CD4-positive, CD25-positive, alpha-beta regulatory T cell (primary cell): Measurements from ENCODE around the gene GTPBP2. TPM values are rescaled to one million over a fixed set of nuclear protein-coding genes. Genes with fewer than 3 reads are reported as not detected.

Experiments used
- ATAC-seq, 2 donors: fragments of 150-1000 bp; cut with Tn5 transposase; one replicate each; pipeline ENCODE4 v1.10.0; 2021; ENCODE audit warnings: low read depth in 2 of 2, moderate number of reproducible peaks in 2 of 2, moderate library complexity in 1 of 2
- DNase-seq, 3 donors: peaks; one replicate each; pipeline versions ENCODE4 v3.0.0 to v3.0.0-alpha.2; 2012 to 2022; ENCODE audit warnings: mixed read lengths in 1 of 3
- H3K27ac ChIP-seq: one replicate; pipeline ENCODE4 v1.7.0; 2013; ENCODE audit warnings: mild to moderate bottlenecking, low read length; ENCODE audit not compliant: insufficient read depth, poor library complexity, severe bottlenecking
- H3K27me3 ChIP-seq: one replicate; pipeline ENCODE4 v1.7.0; 2013; ENCODE audit warnings: low read length; ENCODE audit not compliant: control insufficient read depth, insufficient read depth
- H3K36me3 ChIP-seq: one replicate; pipeline ENCODE4 v1.7.0; 2013; ENCODE audit warnings: mild to moderate bottlenecking, low read length, moderate library complexity; ENCODE audit not compliant: control insufficient read depth, insufficient read depth
- H3K4me1 ChIP-seq: 2 replicates; pipeline ENCODE4 v1.7.0; 2013; ENCODE audit warnings: mild to moderate bottlenecking, low read length; ENCODE audit not compliant: insufficient read depth, control insufficient read depth, poor library complexity, severe bottlenecking
- H3K4me3 ChIP-seq: one replicate; pipeline ENCODE4 v1.7.0; 2013; ENCODE audit warnings: low read depth, mild to moderate bottlenecking, low read length, moderate library complexity
- H3K9me3 ChIP-seq, 2 experiments: 1 replicate in 1 of 2; 2 replicates in 1 of 2; pipeline ENCODE4 v1.7.0; 2013; ENCODE audit warnings: low read length in 2 of 2, mild to moderate bottlenecking in 1 of 2, moderate library complexity in 1 of 2; ENCODE audit not compliant: control insufficient read depth in 2 of 2
- H3K27ac Mint-ChIP-seq, 3 donors: one replicate each; pipeline ENCODE4 v1.8.0; 2020 to 2022; ENCODE audit warnings: mild to moderate bottlenecking in 3 of 3, mixed read lengths in 3 of 3, moderate library complexity in 2 of 3
- H3K27me3 Mint-ChIP-seq: one replicate; pipeline ENCODE4 v1.8.0; 2022; ENCODE audit warnings: mild to moderate bottlenecking, mixed read lengths
- H3K36me3 Mint-ChIP-seq: one replicate; pipeline ENCODE4 v1.8.0; 2020; ENCODE audit warnings: mixed read lengths
- H3K4me1 Mint-ChIP-seq, 4 donors: one replicate each; pipeline ENCODE4 v1.8.0; 2020 to 2022; ENCODE audit warnings: mixed read lengths in 4 of 4, mild to moderate bottlenecking in 1 of 4
- H3K4me3 Mint-ChIP-seq, 4 donors: one replicate each; pipeline ENCODE4 v1.8.0; 2020 to 2022; ENCODE audit warnings: mild to moderate bottlenecking in 4 of 4, mixed read lengths in 4 of 4, moderate library complexity in 3 of 4
- H3K9me3 Mint-ChIP-seq, 7 donors: one replicate each; pipeline ENCODE4 v1.8.0; 2020 to 2022; ENCODE audit warnings: mixed read lengths in 7 of 7, mild to moderate bottlenecking in 3 of 7, moderate library complexity in 2 of 7
- polyA plus RNA-seq, 4 donors: library from polyadenylated mRNA; unstranded; fragments of 300-500 nt; fragmentation: Illumina TruSeq; gene quantifications; one replicate each; pipeline ENCODE4 v1.2.3, GENCODE V29; 2021
- total RNA-seq: library from RNA; stranded (reverse); gene quantifications from one replicate; pipeline ENCODE4 v1.2.3, GENCODE V29; 2022

GTPBP2 gene
- total and polyA plus RNA-seq, 5 donors from 2014 or later = 1.5 to 49.9 (median 3.1) TPM

GRCh38 chr6:43671801-43672690 lies 43.0 kb upstream of the GTPBP2 start:
- H3K36me3 Mint-ChIP-seq = peaks cover 15% of the 10 kb centered on the region

GRCh38 chr6:43671011-43671800 lies 42.1 kb upstream of the GTPBP2 start:
- no peak overlapping the region for H3K4me3 Mint-ChIP-seq
- H3K27me3 ChIP-seq = no peaks in the 10 kb centered on the region
- no peaks in the 10 kb centered on the region for H3K27me3 Mint-ChIP-seq
- H3K4me1 Mint-ChIP-seq = peaks cover 0 to 23% (median 13%) of the 10 kb centered on the region in 4 donors
- H3K4me1 ChIP-seq = peaks cover 13% of the 10 kb centered on the region
- peaks cover 47% of the 10 kb centered on the region for H3K36me3 ChIP-seq
- H3K27ac ChIP-seq = no peak overlapping the region
- H3K4me3 ChIP-seq = no peak overlapping the region
- peak overlapping the region in 1 of 3 donors; percentile 59 for H3K27ac Mint-ChIP-seq
- H3K9me3 Mint-ChIP-seq = no peaks in the 10 kb centered on the region
- DNase-seq (no peak), ATAC-seq (no peak)
- no peaks in the 10 kb centered on the region for H3K9me3 ChIP-seq
- H3K36me3 Mint-ChIP-seq = peaks cover 15% of the 10 kb centered on the region

More at GRCh38 chr6:43671801-43672690, 43.0 kb upstream of the GTPBP2 start:
- no peak for DNase-seq
- Mint-ChIP-seq H3K9me3 (no peaks in the 10 kb centered on the region), H3K4me3 (no peak overlapping the region), H3K27me3 (no peaks in the 10 kb centered on the region), H3K27ac (peak overlapping the region in 1 of 3 donors; percentile 38), H3K4me1 (peaks cover 0 to 21% (median 12%) of the 10 kb centered on the region in 4 donors)
- Histone ChIP-seq H3K4me1 (peaks cover 13% of the 10 kb centered on the region), H3K36me3 (peaks cover 55% of the 10 kb centered on the region), H3K27ac (no peak overlapping the region), H3K9me3 (no peaks in the 10 kb centered on the region), H3K27me3 (no peaks in the 10 kb centered on the region), H3K4me3 (no peak overlapping the region)
- ATAC-seq = no peak

GRCh38 chr6:43670623-43670986 lies 41.5 kb upstream of the GTPBP2 start:
- Histone ChIP-seq H3K36me3 (peaks cover 43% of the 10 kb centered on the region), H3K27me3 (no peaks in the 10 kb centered on the region), H3K4me1 (peaks cover 13% of the 10 kb centered on the region), H3K27ac (no peak overlapping the region), H3K4me3 (no peak overlapping the region), H3K9me3 (no peaks in the 10 kb centered on the region)
- ATAC-seq = no peak
- DNase-seq = no peak
- peak overlapping the region in 2 of 3 donors; percentile 20 to 32 for H3K27ac Mint-ChIP-seq
- H3K4me1 Mint-ChIP-seq = peaks cover 0 to 23% (median 13%) of the 10 kb centered on the region in 4 donors
- H3K4me3 Mint-ChIP-seq = no peak overlapping the region
- H3K27me3 Mint-ChIP-seq = no peaks in the 10 kb centered on the region
- H3K36me3 Mint-ChIP-seq = peaks cover 10% of the 10 kb centered on the region
- no peaks in the 10 kb centered on the region for H3K9me3 Mint-ChIP-seq

- Histone ChIP-seq H3K27me3 (no peaks in the 10 kb centered on the region), H3K4me3 (no peak overlapping the region), H3K4me1 (peaks cover 13% of the 10 kb centered on the region), H3K9me3 (no peaks in the 10 kb centered on the region), H3K36me3 (peaks cover 37% of the 10 kb centered on the region), H3K27ac (no peak overlapping the region)
- Mint-ChIP-seq H3K27ac (peak overlapping the region in 2 of 3 donors; percentile 17 to 20), H3K4me3 (no peak overlapping the region), H3K36me3 (peaks cover 6% of the 10 kb centered on the region), H3K27me3 (no peaks in the 10 kb centered on the region), H3K4me1 (peaks cover 0 to 23% (median 13%) of the 10 kb centered on the region in 4 donors), H3K9me3 (no peaks in the 10 kb centered on the region)
- ATAC-seq (peak in 1 of 2 donors; percentile 17), DNase-seq (peak in 1 of 3 donors; percentile 59)
Measured at GRCh38 chr6:43669922-43670622, 41.0 kb upstream of the GTPBP2 start.

- no peaks in the 10 kb centered on the region for H3K9me3 ChIP-seq
- H3K27me3 ChIP-seq = no peaks in the 10 kb centered on the region
- ATAC-seq (no peak), DNase-seq (no peak)
- peaks cover 0 to 23% (median 13%) of the 10 kb centered on the region in 4 donors for H3K4me1 Mint-ChIP-seq
- no peaks in the 10 kb centered on the region for H3K9me3 Mint-ChIP-seq
- no peaks in the 10 kb centered on the region for H3K36me3 Mint-ChIP-seq
- H3K4me1 ChIP-seq = peaks cover 13% of the 10 kb centered on the region
- H3K27ac ChIP-seq = no peak overlapping the region
- H3K36me3 ChIP-seq = peaks cover 30% of the 10 kb centered on the region
- H3K4me3 ChIP-seq = no peak overlapping the region
- H3K4me3 Mint-ChIP-seq = no peak overlapping the region
- H3K27me3 Mint-ChIP-seq = no peaks in the 10 kb centered on the region
- H3K27ac Mint-ChIP-seq = peak overlapping the region in 2 of 3 donors; percentile 29 to 42
Measured at GRCh38 chr6:43669050-43669921, 40.2 kb upstream of the GTPBP2 start.

- no peak overlapping the region for H3K27ac ChIP-seq
- ATAC-seq (peak; percentile 38 to 51), DNase-seq (peak in 2 of 3 donors; percentile 14 to 56)
- H3K36me3 ChIP-seq = peaks cover 21% of the 10 kb centered on the region
- no peak overlapping the region for H3K4me3 ChIP-seq
- H3K27ac Mint-ChIP-seq = peak overlapping the region in 2 of 3 donors; percentile 29 to 46
- peaks cover 0 to 23% (median 13%) of the 10 kb centered on the region in 4 donors for H3K4me1 Mint-ChIP-seq
- H3K9me3 Mint-ChIP-seq = no peaks in the 10 kb centered on the region
- H3K4me1 ChIP-seq = peaks cover 13% of the 10 kb centered on the region
- no peaks in the 10 kb centered on the region for H3K36me3 Mint-ChIP-seq
- no peaks in the 10 kb centered on the region for H3K9me3 ChIP-seq
- no peaks in the 10 kb centered on the region for H3K27me3 Mint-ChIP-seq
- no peaks in the 10 kb centered on the region for H3K27me3 ChIP-seq
- peak overlapping the region in 1 of 4 donors; percentile 24 for H3K4me3 Mint-ChIP-seq
Measured at GRCh38 chr6:43668151-43669028, 39.3 kb upstream of the GTPBP2 start.
